ENCODE measurements around the gene B3GAT3.
A peak's percentile ranks its signal among the peaks of the same experiment; 100 is the strongest.

B3GAT3 gene

GRCh38 chr11:62601372-62602140 is 20.2 kb downstream of the B3GAT3 start, which contains the start of gene MTA2 (continued):
- TF ChIP-seq ZNF311 (tag by site-specific recombination; IDR thresholded peaks at IDR 0.05; ENCODE audit: borderline replicate concordance) (no peak), ZNF768 (tag by site-specific recombination; IDR thresholded peaks at IDR 0.05) (no peak), TCF7L2 (IDR thresholded peaks at IDR 0.05; ENCODE audit: borderline replicate concordance, low read depth, low read length) (no peak), YY1 (tag by site-specific recombination; IDR thresholded peaks at IDR 0.05) (peak; percentile 71), ZNF488 (tag by site-specific recombination; IDR thresholded peaks at IDR 0.05) (no peak), ZSCAN16 (tag by site-specific recombination; IDR thresholded peaks at IDR 0.05) (no peak), OSR2 (tag by site-specific recombination; IDR thresholded peaks at IDR 0.05) (no peak; the same call in 1 of the 2 replicates), ZNF548 (tag by site-specific recombination; IDR thresholded peaks at IDR 0.05) (no peak), ZNF362 (tag by site-specific recombination; IDR thresholded peaks at IDR 0.05) (no peak), ZNF571 (tag by site-specific recombination; IDR thresholded peaks at IDR 0.05) (no peak), ZNF266 (tag by site-specific recombination; IDR thresholded peaks at IDR 0.05; ENCODE audit: low read depth) (no peak), ZNF423 (tag by site-specific recombination; IDR thresholded peaks at IDR 0.05) (no peak; the same call in 1 of the 2 replicates), ZNF701 (tag by site-specific recombination; IDR thresholded peaks at IDR 0.05) (no peak), ZFP37 (tag by site-specific recombination; IDR thresholded peaks at IDR 0.05) (no peak), ZNF146 (tag by site-specific recombination; IDR thresholded peaks at IDR 0.05) (no peak), ZSCAN18 (tag by site-specific recombination; IDR thresholded peaks at IDR 0.05) (no peak), GLIS1 (tag by site-specific recombination; IDR thresholded peaks at IDR 0.05) (no peak), ZNF391 (tag by site-specific recombination; IDR thresholded peaks at IDR 0.05; ENCODE audit: borderline replicate concordance, low read depth) (no peak), ZNF518A (tag by site-specific recombination; conservative IDR thresholded peaks at IDR 0.05; ENCODE audit: low read depth) (no peak), ZNF184 (tag by site-specific recombination; IDR thresholded peaks at IDR 0.05) (no peak), ZNF157 (tag by site-specific recombination; IDR thresholded peaks at IDR 0.05) (no peak), ZNF623 (tag by site-specific recombination; IDR thresholded peaks at IDR 0.05) (no peak), ZBTB20 (tag by site-specific recombination; IDR thresholded peaks at IDR 0.05) (peak; percentile 84), ZNF10 (tag by site-specific recombination; IDR thresholded peaks at IDR 0.05) (no peak), RBAK (tag by site-specific recombination; IDR thresholded peaks at IDR 0.05) (no peak), WT1 (tag by site-specific recombination; IDR thresholded peaks at IDR 0.05) (no peak), FEZF1 (tag by site-specific recombination; IDR thresholded peaks at IDR 0.05) (no peak), ZNF544 (tag by site-specific recombination; IDR thresholded peaks at IDR 0.05) (no peak), ZNF747 (tag by site-specific recombination; IDR thresholded peaks at IDR 0.05) (no peak), SETDB1 (IDR thresholded peaks at IDR 0.05; ENCODE audit: insufficient read length, low read length) (no peak), OVOL3 (tag by site-specific recombination; IDR thresholded peaks at IDR 0.05) (no peak)
- TF ChIP-seq, protein P1, sequence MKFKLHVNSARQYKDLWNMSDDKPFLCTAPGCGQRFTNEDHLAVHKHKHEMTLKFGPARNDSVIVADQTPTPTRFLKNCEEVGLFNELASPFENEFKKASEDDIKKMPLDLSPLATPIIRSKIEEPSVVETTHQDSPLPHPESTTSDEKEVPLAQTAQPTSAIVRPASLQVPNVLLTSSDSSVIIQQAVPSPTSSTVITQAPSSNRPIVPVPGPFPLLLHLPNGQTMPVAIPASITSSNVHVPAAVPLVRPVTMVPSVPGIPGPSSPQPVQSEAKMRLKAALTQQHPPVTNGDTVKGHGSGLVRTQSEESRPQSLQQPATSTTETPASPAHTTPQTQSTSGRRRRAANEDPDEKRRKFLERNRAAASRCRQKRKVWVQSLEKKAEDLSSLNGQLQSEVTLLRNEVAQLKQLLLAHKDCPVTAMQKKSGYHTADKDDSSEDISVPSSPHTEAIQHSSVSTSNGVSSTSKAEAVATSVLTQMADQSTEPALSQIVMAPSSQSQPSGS (tag by site-specific recombination; IDR thresholded peaks at IDR 0.05; ENCODE audit: low read depth) = no peak
